Esophagus muscularis mucosa (tissue), 3 donors: ENCODE results near the gene SIAH2.

Experiments used
- CTCF ChIP-seq, 3 experiments: fragments of 200-600 bp in 2 of 3; fragments of 450-650 bp in 1 of 3; sonication (generic) in 2 of 3; IDR thresholded peaks; one replicate each; pipeline ENCODE4 v1.5.1; 2017 to 2019; ENCODE audit warnings: antibody characterized with exemption in 3 of 3, mild to moderate bottlenecking in 2 of 3, moderate library complexity in 1 of 3
- EP300 ChIP-seq: sonication (generic); formaldehyde crosslinking; IDR thresholded peaks from one replicate; pipeline ENCODE4 v1.6.1; 2017; ENCODE audit warnings: antibody characterized with exemption

GRCh38 chr3:150742679-150743078 lies 20.3 kb downstream of the SIAH2 start:
- TF ChIP-seq EP300, result no peak
- no peak for TF ChIP-seq CTCF (IDR thresholded peaks at IDR 0.05)
